NOMO-1 treated with DMSO at 0.1 percent for 48 hours (cell line): Measurements from ENCODE around the gene ECI1.

ENCODE experiments used
- DNase-seq: peaks from one replicate; lab custom pipeline; 2025; ENCODE audit not compliant: unreplicated experiment; lab: John Stamatoyannopoulos, UW

The ECI1 gene

DNA sequence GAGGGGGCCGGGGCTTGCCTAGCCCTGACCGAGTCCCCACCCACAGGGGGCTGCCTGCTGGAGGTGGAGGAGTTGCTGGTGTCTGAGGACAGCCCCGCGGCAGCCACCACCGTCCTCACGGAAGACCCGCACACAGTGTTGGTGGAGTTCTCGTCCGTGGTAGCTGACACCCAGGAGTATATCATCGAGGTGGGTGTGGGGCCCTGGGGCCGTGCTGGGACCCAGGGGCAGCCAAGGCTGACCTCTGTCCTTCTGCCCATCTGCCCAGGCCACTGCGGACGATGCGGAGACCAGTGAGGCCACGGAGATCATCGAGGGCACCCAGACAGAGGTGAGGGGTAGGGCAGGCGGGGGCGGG is 16.6 kb downstream of the ECI1 start:
- no peak for DNase-seq

DNA sequence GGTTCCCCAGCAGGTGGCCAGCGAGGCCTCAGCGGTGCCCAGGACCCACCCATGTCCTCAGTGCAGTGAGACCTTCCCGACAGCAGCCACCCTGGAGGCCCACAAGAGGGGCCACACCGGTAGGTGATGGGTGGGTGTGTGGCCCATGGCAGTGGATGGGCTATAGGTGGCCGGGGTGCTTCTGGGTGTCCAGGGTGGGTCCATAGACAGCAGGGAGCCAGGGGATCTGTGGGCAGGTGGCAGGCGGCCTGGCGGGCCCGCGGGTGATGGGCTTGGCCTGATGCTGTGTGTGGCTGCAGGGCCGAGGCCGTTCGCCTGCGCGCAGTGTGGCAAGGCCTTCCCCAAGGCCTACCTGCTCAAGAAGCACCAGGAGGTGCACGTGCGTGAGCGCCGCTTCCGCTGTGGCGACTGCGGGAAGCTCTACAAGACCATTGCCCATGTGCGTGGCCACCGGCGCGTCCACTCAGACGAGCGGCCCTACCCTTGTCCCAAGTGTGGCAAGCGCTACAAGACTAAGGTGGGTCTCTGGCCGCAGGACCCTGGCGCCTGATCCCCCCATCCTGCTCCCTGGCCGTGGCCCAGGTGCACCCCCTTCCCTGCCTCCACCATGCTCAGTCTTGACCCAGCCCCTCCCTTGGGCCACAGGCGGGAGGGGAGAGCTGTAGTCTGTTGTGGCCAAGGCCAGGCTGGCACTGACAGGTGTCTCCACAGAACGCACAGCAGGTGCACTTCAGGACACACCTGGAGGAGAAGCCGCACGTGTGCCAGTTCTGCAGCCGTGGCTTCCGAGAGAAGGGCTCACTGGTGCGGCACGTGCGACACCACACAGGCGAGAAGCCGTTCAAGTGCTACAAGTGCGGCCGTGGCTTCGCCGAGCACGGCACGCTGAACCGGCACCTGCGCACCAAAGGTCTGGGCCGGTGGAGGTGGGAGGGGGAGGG is 17.2 kb downstream of the ECI1 start:
- DNase-seq, result no peak

DNA sequence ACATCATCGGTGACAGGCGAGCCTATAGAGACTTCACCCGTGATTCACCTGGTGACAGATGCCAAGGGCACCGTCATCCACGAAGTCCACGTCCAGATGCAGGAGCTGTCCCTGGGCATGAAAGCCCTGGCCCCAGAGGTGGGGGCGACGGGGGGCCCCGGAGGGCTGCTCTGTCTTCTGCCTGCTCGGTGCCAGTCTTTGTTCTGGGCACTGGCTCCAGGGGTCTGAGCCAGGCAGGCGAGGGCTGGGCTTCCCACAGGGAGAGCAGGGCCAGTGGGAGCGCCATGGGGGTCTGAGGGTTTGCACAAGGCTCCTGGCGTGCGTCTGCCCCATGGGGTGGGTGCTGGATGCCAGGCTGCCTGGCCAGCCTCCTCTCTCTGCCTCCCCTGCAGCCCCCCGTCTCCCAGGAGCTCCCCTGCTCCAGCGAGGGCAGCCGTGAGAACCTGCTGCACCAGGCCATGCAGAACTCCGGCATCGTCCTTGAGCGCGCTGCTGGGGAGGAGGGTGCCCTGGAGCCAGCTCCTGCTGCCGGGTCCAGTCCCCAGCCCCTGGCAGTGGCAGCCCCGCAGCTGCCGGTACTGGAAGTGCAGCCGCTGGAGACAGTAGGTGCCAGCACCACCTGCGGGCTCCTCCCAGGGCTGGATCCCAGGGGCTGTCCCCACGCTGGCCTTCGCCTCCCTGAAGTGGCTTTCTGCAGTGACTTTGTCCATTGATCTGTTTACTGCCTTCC is 18.2 kb downstream of the ECI1 start:
- DNase-seq, result no peak

DNA sequence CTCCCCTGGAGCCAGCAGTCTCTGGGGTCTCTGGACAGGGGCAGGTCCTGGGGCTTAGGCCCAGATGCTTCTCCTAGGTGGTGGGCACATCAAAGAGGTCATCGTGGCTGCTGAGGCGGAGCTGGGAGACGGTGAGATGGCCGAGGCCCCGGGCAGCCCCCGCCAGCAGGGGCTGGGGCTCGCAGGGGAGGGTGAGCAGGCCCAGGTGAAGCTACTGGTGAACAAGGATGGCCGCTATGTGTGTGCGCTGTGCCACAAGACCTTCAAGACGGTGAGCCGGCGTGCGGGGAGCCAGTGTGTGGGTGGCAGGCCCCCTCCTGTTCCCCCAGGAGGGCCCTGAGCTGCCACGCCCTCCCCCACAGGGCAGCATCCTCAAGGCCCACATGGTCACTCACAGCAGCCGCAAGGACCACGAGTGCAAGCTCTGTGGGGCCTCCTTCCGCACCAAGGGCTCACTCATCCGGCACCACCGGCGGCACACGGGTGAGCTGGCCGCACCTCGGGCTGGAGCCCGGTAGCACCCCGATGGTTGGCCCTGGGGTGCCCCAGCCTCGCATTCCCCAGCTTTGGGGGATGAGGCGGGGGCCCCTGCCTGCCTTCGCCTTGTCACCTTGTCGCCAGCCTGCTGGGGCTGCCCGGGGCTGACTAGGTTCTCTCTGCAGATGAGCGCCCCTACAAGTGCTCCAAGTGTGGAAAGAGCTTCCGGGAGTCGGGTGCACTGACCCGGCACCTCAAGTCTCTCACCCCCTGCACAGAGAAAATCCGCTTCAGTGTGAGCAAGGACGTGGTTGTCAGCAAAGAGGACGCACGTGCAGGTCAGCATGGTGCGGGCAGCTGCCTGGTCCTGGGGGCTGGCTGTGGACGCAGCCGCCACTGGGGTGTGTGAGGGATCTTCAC is 19.0 kb downstream of the ECI1 start:
- DNase-seq, result no peak

DNA sequence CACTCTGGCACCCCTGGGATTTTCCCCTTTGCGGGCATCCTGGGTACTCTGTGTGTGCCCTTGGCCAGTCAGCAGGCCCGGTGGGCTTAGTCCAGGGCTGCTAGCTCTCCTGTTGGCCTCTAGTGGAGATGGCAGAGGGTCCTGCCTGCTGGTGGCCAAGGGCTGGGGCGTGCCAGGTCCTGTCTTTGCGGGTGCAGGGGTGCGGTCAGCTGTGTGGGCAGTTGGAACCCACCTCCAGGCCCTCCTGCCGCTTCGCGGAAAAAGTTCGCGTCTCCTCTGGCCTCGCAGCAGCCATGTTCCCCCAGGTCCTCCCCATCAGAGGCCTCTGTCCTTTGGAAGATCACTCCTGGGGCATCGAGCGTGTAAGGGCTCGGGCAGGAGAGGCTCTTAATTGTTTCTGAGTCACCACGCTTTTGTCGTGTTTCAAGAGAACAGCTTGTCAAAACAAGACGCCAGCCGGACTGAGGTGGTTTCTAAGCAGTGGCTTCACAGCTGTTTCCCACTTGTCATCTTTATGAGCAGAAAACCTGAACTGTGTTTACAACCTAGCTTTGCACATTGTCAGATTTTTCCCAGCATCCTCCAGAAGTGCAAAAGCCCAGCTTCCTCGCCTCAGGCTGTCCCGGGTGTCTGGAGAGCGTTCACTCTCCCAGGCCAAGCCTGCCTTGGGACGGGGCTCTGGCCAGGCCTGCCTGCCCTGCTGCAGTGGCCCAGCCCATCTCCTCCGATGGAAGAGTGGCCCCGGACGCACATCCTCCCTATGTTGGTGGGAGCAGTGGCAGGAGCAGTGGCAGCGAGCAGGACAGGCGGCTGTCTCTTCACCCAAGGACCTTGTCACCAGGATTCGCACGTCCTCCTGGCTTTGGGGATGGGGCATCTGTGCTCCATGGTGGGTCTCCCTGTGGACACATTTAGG is 20.1 kb downstream of the ECI1 start:
- no peak for DNase-seq

DNA sequence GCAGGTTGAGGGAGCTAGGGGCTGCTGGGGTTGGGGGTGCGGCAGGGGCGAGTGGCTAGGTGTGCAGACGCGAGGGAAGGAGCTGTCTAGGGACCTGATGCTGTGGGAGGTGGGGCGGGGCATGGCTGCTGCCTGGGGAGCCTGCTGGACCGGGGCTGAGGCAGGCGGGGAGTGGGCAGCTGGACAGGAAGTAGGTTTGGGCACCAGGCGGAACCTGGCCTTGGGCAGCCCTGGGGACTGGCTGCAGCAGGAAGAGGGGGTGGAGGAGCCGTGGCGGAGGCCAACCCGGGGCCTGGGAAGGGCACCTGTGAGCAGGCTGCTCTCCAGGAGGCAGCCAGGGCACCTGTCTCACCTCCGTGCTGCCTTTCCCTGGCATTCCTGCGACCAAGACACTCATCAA is 21.0 kb downstream of the ECI1 start:
- no peak for DNase-seq

DNA sequence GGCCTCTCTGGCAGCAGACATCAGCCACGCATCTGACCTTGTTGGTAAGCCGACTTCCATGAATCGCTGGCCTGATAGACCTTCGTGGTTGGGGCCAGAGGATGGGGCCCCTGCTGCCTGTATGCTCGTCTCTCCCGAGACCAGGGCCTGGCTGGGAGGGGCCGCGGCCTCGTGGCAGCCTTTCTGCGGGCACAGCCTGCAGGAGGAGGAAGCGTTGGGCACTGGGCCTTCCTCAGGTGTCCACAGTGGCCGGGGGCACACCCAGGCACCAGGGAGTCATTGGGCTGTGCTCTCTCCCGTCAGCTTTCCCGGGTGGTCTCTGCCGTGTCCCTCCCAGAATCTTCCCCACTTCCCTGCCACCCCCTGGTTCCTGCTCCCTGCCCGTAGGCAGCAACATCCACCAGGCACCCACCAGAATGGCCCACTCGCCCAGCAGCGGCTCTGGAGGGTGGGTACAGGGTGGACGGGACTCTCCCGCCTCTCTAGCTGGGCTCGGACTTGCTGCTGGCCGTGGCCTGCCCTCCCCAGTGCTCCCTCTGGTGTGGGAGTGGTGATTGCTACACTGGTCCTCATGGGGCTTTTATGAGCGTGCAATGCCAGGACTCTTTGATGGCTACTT is 21.6 kb downstream of the ECI1 start:
- no peak for DNase-seq

DNA sequence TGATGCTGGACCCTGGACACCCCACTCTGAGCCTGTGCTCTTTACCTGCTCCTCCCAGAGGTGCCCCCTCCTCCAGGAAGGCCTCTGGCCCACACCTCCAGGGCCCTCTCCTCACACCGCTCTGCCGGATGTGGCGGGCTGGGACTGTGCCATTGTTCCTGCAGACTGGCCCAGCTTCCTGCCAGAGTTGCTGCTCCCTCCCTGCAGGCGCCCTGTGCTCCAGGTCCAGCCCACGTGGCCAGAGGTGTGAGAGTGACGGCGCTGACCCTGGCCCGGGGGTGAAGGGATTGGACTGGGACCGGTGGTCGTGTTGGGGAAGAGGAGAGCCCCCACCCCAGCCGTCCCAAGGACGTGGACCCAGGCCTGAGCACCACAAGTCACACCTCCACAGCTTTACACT is 22.3 kb downstream of the ECI1 start:
- DNase-seq, result no peak

DNA sequence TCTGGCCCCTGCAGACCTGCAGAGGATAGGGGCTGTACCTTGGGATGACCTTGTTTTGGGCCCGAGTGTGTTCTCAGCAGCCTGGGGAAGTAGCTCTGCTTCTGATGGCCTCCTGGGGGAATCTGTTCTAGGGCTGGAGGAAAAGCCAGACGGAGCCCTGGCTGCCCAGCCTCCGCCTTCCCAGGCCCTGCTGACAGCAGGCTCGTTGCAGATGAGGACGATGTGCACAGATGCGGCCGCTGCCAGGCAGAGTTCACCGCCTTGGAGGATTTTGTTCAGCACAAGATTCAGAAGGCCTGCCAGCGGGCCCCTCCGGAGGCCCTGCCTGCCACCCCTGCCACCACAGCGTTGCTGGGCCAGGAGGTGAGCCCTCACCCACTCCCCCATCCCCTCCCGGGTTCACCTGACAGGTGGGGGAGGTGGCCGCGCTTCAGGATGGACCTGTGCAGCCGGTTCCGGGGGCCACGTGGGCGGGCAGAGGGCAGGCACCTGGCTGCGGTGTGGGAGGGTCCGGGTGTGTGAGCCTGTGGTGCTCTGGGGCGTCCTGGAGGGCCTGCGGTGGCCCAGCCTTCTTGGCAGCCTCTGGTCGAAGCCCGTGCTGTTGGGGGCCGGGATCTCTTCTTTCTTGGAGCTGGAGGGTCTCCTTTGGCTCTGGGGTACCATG is 23.1 kb downstream of the ECI1 start:
- DNase-seq, result no peak

DNA sequence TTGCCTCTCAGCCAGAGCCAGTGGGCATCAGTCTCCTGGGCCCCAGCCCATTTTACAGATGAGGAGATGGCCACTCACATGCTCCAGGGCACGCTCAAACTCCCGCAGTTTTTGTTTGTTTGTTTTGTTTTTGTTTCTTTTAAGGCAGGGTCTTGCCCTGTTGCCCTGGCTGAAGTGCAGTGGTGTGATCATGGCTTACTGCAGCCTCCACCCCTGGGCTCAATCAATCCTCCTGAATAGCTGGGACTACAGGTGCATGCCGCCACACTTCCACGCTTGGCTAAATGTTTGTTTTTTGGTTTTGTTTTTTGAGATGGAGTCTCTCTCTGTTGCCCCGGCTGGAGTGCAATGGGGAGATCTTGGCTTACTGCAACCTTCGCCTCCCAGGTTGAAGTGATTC is 24.5 kb downstream of the ECI1 start:
- no peak for DNase-seq

DNA sequence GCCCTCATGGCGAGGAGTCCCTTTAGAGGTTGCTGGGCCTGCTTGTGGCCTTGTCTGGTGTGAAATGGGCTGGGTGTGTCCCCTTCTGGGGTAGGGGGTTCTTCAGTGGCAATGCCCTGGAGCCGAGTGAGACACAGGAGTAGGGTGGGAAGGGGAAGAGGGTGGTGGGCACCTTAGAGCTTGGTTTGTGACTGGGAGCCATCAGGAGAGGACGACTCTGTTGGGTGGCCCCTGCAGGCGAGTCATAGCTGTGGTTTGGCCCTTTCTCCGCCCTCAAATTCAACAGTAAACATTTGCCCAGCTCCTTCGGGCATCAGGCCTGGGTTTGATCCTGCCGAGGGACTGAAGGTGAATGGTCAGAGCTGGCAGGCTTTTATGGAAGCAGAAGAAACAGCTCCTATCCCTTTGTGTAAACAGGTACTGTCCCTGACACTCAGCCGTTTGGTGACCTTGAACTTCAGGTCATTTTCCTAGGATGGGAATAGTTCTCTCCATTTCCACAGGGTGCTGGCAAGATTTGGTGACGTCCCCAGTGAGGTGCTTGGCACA is 25.1 kb downstream of the ECI1 start:
- DNase-seq, result no peak

DNA sequence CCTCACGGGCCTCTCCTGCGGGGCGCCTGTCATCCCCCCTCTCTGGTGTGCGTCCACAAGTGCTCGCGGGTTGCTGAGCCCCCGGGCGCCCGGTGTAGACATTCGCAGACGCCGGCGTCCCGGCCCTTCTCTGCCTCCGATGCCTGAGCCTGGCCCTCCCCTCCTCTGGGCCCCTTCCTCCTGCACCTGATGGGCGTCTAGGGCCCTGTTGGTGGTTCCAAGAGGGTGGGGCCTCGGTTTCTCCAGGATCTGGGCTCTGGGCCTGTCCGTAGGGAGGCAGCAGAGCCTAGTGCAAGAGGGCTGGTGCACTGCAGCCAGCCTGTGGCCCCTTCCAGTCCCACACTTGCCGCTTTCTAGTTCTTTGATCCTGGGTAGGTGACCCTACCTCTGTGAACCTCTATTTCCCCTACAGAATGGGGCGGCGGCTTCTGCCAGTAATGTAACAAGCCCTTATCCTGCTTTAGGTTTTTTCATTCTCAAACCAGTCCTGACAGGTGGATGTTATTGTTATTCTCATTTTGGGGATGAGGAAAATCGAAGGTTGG is 27.4 kb downstream of the ECI1 start:
- DNase-seq, result peak; percentile 42

DNA sequence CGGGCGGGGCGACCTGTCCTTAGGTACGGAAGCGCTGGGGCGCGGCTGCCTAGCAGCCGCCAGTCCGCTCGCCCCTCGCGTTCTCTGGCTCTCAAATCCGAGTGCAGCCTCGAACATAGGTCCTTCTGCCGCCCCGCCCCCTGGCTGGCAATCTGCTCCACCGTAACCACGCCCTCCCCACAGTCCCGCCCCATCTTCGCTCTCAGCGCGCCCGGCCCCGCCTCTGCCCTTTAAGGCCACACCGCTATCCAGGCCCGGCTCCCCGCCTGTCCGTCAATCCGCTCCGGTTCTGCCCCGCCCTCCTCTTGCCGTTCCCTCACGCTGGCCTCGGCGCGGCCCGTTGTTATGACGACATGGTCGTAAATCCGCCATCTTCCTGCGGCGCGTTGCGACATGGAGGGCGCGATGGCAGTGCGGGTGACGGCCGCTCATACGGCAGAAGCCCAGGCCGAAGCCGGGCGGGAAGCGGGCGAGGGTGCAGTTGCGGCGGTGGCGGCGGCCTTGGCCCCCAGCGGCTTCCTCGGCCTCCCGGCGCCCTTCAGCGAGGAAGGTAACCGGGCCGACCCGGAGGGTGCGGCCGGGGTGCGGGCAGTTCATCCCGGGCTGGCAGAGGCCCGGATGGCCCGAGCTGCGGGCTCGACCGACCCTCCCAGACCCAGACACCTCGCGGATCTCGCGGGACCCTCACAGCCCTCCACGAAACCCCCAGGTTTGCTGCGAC is 28.0 kb downstream of the ECI1 start, which contains the start of gene E4F1:
Gene E4F1, plus strand, starts transcription at position 371 of the 721 bp plus-strand sequence. Its CDS starts 23 bp downstream, at position 394.
- peak; percentile 100 for DNase-seq

DNA sequence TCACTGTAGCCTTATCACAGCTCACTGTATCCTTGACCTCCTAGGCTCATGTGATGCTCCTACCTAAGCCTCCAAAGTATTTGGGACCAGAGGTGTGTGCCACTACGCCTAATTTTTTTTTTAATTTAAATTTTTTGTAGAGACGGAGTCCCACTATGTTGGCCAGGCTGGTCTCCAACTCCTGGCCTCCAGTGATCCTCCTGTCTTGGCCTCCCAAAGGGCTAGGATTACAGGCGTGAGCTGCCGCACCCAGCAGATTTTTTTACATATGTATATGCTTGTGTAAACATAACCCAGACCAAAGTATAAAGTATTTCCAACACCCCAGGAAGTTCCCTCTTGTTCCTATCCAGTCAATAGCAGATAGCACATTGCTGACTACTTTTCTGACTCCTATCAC is 35.1 kb downstream of the ECI1 start:
- DNase-seq, result no peak

DNA sequence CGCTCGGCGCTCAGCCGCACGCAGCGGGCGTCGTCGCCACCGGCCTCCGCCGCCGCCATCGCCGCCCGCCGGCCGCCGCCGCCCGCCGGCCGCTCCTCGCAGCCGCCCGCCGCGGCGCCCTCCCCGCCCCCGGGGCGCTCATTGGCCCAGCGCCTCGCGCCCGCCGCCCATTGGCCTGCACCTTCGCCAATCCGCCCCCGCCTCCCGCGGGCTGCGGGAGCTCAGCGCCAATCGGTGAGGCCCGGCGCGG is 36.7 kb downstream of the ECI1 start, which contains the start of gene PGP:
Gene PGP, minus strand, starts transcription at position 122 of the 250 bp plus-strand sequence. Its CDS starts 63 bp downstream, at position 59.
- DNase-seq, result no peak

DNA sequence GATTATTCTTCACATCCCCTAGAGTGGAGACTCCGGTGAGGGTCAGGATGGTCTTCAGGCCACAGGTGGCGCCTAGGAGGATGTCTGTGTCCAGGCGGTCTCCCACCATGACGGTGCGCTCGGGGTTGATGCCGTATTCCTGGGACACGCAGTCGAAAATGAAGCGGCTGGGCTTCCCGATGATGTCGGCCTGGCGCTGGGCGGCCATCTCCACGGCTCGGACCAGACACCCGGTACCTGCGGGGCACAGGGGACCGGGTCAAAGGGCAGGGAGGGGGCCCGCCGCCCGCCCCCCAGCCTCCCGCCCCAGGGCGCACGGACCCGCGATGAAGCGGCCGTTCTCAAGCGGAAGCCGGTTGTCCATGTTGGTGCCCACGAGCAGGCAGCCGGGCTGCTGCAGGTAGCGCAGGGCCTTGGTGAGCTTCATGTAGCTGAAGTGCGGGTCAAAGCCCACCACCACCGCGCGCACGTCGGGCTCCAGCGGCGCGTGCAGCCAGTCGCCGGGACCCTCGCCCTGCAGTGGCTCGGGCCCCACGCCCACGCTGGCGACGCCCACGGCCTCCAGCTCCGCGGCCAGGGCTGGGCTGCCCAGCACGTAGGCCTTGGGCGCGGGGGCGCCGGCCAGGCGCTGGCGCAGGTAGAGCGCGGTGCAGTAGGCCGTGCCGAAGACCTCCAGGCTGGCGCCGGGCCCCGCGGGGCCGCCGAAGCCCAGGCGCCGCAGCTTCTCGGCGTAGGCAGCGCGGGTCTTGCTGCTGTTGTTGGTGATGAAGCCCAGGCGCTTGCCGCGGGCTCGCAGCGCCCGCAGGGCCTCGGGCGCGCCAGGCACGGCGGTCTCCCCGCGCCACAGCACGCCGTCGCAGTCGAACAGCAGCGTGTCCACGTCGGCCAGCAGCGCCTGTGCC is 37.3 kb downstream of the ECI1 start:
- no peak for DNase-seq
